Measurements from ENCODE around the gene PTPRT. TPM values are rescaled to one million over a fixed set of nuclear protein-coding genes. Genes with fewer than 3 reads are reported as not detected.

PTPRT gene
- total RNA-seq, 1 donor from 2014 or later: 0.56 TPM

DNA sequence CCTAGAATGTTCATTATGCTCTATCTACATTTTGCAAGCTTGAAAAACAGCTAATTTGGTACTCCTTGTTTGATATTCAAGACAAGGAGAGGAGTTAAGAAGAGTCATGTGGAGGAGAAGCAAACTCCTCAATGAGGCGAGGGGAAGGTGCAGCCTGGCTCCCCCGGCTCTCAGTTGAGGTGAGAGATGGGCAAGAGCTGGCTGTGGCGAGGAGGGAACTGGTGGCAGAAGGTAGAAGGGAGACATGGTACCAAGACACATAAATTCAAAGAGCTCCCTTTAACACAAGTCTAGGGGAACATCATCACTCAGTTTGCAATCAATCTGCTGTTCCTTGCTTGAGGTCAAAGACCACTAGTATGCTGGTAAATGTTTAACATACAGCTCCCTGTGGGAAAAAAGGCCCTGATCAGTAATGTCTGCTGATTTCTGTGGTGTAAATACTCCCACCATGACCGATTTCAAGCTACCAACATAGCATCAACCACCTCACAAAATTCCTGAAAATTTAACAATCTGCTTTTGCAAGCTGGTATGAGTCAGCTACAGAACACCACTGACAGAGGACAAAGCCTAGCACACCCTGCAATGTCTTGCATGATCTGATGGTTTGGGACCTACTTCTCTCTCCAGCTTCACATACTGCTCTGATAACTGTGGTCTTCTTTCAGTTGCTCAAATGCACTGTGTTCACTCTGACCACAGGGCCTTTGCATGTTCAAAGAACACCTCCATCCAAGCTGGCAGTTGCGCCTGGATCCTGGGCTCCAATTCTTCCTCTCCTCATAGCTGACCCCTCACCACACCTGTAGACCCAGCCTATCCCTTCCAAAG lies 1055.2 kb downstream of the PTPRT start:
- H3K36me3 Mint-ChIP-seq (ENCODE audit: low read depth): no peaks in the 10 kb centered on the region
- H3K9me3 Mint-ChIP-seq: no peaks in the 10 kb centered on the region
- H3K27me3 Mint-ChIP-seq (ENCODE audit: low read depth): peaks cover 20% of the 10 kb centered on the region
- no peak overlapping the region for H3K27ac Mint-ChIP-seq (ENCODE audit: unreplicated experiment)
- TF ChIP-seq, protein P1, sequence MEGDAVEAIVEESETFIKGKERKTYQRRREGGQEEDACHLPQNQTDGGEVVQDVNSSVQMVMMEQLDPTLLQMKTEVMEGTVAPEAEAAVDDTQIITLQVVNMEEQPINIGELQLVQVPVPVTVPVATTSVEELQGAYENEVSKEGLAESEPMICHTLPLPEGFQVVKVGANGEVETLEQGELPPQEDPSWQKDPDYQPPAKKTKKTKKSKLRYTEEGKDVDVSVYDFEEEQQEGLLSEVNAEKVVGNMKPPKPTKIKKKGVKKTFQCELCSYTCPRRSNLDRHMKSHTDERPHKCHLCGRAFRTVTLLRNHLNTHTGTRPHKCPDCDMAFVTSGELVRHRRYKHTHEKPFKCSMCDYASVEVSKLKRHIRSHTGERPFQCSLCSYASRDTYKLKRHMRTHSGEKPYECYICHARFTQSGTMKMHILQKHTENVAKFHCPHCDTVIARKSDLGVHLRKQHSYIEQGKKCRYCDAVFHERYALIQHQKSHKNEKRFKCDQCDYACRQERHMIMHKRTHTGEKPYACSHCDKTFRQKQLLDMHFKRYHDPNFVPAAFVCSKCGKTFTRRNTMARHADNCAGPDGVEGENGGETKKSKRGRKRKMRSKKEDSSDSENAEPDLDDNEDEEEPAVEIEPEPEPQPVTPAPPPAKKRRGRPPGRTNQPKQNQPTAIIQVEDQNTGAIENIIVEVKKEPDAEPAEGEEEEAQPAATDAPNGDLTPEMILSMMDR (conservative IDR thresholded peaks at IDR 0.05): no peak
- peaks cover 33% of the 10 kb centered on the region for H3K4me1 Mint-ChIP-seq
- H3K4me3 Mint-ChIP-seq: no peak overlapping the region
- no peak for DNase-seq (ENCODE audit: low read depth, low spot score)

DNA sequence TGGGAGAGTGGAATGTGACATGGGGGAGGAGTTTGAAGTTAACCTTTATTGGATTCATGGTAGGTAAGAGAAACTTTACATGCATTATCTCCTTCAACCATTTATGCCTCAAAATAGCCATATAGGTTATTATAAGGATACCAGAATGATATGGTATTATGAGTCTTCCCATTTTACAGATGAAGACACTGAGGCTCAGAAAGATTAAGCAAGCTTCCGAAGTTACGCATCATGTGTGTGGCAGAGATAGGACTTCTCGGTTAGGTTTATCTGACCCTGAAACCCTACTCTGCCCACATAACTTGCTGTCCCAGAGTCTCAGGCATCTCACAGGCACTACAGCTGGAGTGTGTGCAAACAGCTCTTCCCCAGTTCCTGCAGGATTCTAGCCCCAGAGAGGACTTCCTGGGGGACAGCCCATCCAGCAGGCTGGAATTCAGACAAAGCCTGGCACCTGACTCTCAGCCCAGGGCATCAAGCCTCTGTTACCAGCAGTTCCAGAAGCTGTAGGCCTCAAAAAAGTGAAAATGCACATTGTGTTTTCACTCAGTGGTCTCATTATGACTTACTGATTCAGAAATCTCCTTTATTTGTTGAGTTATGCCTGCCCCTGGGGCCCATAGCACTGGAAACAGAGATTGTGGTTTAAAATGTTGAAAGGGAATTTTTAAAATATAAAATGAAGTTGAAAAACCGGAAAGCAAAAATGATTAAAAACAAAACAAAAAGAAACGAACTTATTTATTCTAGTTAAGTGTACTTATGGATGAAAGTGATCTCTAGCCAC lies 1058.7 kb downstream of the PTPRT start:
- H3K4me3 Mint-ChIP-seq: no peak overlapping the region
- H3K27me3 Mint-ChIP-seq (ENCODE audit: low read depth): peaks cover 11% of the 10 kb centered on the region
- peaks cover 10% of the 10 kb centered on the region for H3K4me1 Mint-ChIP-seq
- no peaks in the 10 kb centered on the region for H3K9me3 Mint-ChIP-seq
- H3K36me3 Mint-ChIP-seq (ENCODE audit: low read depth): no peaks in the 10 kb centered on the region
- TF ChIP-seq, protein P1 (conservative IDR thresholded peaks at IDR 0.05): no peak
- no peak overlapping the region for H3K27ac Mint-ChIP-seq (ENCODE audit: unreplicated experiment)
- no peak for DNase-seq (ENCODE audit: low read depth, low spot score)

DNA sequence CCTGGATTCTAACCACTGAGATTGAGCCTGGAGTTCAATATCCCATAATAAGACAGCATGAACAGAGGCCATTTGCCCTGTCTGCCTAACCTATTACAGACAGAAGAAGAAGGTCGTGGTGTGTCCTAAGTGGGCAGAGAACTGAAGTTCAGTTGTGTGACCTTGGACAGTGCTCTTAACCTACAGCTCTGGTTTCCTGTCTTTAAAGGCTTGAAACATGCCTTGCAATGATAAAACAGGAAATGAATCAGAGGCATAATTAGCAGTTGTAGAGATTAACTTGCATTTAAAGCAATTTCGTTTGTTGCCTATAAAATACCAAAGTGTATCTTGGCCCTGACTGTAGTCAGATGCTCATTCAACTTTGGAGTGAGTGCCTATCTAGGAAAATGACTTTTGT lies 1064.3 kb downstream of the PTPRT start:
- no peaks in the 10 kb centered on the region for H3K9me3 Mint-ChIP-seq
- no peaks in the 10 kb centered on the region for H3K36me3 Mint-ChIP-seq (ENCODE audit: low read depth)
- peaks cover 6% of the 10 kb centered on the region for H3K27me3 Mint-ChIP-seq (ENCODE audit: low read depth)
- H3K27ac Mint-ChIP-seq (ENCODE audit: unreplicated experiment): no peak overlapping the region
- H3K4me3 Mint-ChIP-seq: no peak overlapping the region
- TF ChIP-seq, protein P1 (conservative IDR thresholded peaks at IDR 0.05): no peak
- no peaks in the 10 kb centered on the region for H3K4me1 Mint-ChIP-seq
- DNase-seq (ENCODE audit: low read depth, low spot score): no peak

DNA sequence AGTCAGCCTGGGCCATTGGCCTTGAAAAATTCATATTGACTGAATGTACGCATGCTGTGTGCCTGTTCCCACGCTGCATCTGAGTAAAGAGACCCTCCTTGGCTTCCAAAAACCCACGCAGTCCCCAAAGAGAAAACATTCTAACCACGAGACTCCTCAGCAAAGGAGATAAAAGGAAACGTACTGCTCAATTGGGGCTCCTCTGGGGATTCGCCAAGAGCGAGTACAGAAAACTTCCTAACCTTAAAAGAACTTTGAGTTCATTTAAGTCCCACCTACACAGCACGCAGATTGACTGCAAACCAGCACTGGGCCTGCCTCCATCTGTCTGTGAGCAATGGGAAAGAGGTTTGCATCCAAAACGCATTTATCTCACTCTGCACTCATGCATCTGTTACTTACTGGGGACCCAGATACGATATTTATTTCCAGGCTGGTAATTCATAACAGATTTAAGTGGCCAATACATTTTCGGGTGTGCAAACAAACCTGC lies 1065.7 kb downstream of the PTPRT start:
- Mint-ChIP-seq H3K4me3 (no peak overlapping the region), H3K36me3 (ENCODE audit: low read depth) (no peaks in the 10 kb centered on the region), H3K27ac (ENCODE audit: unreplicated experiment) (no peak overlapping the region), H3K4me1 (no peaks in the 10 kb centered on the region), H3K27me3 (ENCODE audit: low read depth) (peaks cover 6% of the 10 kb centered on the region), H3K9me3 (no peaks in the 10 kb centered on the region)
- DNase-seq (ENCODE audit: low read depth, low spot score): no peak
- TF ChIP-seq, protein P1 (conservative IDR thresholded peaks at IDR 0.05): no peak

DNA sequence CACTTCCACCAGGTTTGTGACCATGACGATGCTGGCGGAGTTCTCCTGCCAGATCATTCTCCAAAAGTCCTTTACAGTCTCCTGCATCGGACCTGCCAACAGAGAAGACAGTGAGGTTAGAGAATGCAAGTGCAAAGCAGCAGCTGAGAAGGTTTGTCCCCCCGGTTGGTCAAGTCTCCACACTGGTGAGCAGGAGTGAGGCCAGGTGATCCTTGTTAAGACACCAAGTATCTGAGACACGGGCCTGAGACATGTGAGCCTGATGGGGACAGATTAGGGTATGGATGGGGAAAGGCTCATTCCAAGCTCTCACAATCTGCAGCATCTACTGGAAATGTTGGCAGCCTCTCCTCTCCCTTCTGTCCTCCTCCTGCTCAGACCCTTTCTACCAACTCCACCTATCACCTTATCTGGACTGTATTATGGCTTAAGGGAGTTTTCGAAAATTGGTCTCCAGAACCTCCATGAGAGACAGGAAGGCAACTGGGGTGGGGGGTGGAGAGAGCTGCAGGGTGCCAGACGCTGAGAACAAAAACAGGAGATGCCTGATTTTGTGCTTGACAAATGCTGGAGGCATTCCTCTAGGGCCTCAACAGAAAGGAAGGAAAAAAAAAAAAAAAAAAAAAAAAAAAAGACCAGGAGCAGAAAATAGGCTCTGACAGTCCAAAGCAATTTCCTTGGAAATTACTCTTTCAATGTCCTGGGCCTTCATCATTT lies 1071.1 kb downstream of the PTPRT start:
- H3K4me1 Mint-ChIP-seq: no peaks in the 10 kb centered on the region
- peaks cover 3% of the 10 kb centered on the region for H3K27me3 Mint-ChIP-seq (ENCODE audit: low read depth)
- no peak for DNase-seq (ENCODE audit: low read depth, low spot score)
- TF ChIP-seq, protein P1 (conservative IDR thresholded peaks at IDR 0.05): no peak
- no peak overlapping the region for H3K27ac Mint-ChIP-seq (ENCODE audit: unreplicated experiment)
- no peaks in the 10 kb centered on the region for H3K36me3 Mint-ChIP-seq (ENCODE audit: low read depth)
- no peak overlapping the region for H3K4me3 Mint-ChIP-seq
- no peaks in the 10 kb centered on the region for H3K9me3 Mint-ChIP-seq
